CD4-positive, CD25-positive, alpha-beta regulatory T cell (primary cell): Measurements from ENCODE around the gene SNX10. TPM values are rescaled to one million over a fixed set of nuclear protein-coding genes. Genes with fewer than 3 reads are reported as not detected.
A peak's percentile ranks its signal among the peaks of the same experiment; 100 is the strongest.

Experiments
- ATAC-seq, 2 donors: fragments of 150-1000 bp; cut with Tn5 transposase; one replicate each; pipeline ENCODE4 v1.10.0; 2021; ENCODE audit warnings: low read depth in 2 of 2, moderate number of reproducible peaks in 2 of 2, moderate library complexity in 1 of 2
- DNase-seq, 3 donors: peaks; one replicate each; pipeline versions ENCODE4 v3.0.0 to v3.0.0-alpha.2; 2012 to 2022; ENCODE audit warnings: mixed read lengths in 1 of 3
- H3K27ac ChIP-seq: one replicate; pipeline ENCODE4 v1.7.0; 2013; ENCODE audit warnings: mild to moderate bottlenecking, low read length; ENCODE audit not compliant: insufficient read depth, poor library complexity, severe bottlenecking
- H3K27me3 ChIP-seq: one replicate; pipeline ENCODE4 v1.7.0; 2013; ENCODE audit warnings: low read length; ENCODE audit not compliant: control insufficient read depth, insufficient read depth
- H3K36me3 ChIP-seq: one replicate; pipeline ENCODE4 v1.7.0; 2013; ENCODE audit warnings: mild to moderate bottlenecking, low read length, moderate library complexity; ENCODE audit not compliant: control insufficient read depth, insufficient read depth
- H3K4me1 ChIP-seq: 2 replicates; pipeline ENCODE4 v1.7.0; 2013; ENCODE audit warnings: mild to moderate bottlenecking, low read length; ENCODE audit not compliant: insufficient read depth, control insufficient read depth, poor library complexity, severe bottlenecking
- H3K4me3 ChIP-seq: one replicate; pipeline ENCODE4 v1.7.0; 2013; ENCODE audit warnings: low read depth, mild to moderate bottlenecking, low read length, moderate library complexity
- H3K9me3 ChIP-seq, 2 experiments: 1 replicate in 1 of 2; 2 replicates in 1 of 2; pipeline ENCODE4 v1.7.0; 2013; ENCODE audit warnings: low read length in 2 of 2, mild to moderate bottlenecking in 1 of 2, moderate library complexity in 1 of 2; ENCODE audit not compliant: control insufficient read depth in 2 of 2
- H3K27ac Mint-ChIP-seq, 3 donors: one replicate each; pipeline ENCODE4 v1.8.0; 2020 to 2022; ENCODE audit warnings: mild to moderate bottlenecking in 3 of 3, mixed read lengths in 3 of 3, moderate library complexity in 2 of 3
- H3K27me3 Mint-ChIP-seq: one replicate; pipeline ENCODE4 v1.8.0; 2022; ENCODE audit warnings: mild to moderate bottlenecking, mixed read lengths
- H3K36me3 Mint-ChIP-seq: one replicate; pipeline ENCODE4 v1.8.0; 2020; ENCODE audit warnings: mixed read lengths
- H3K4me1 Mint-ChIP-seq, 4 donors: one replicate each; pipeline ENCODE4 v1.8.0; 2020 to 2022; ENCODE audit warnings: mixed read lengths in 4 of 4, mild to moderate bottlenecking in 1 of 4
- H3K4me3 Mint-ChIP-seq, 4 donors: one replicate each; pipeline ENCODE4 v1.8.0; 2020 to 2022; ENCODE audit warnings: mild to moderate bottlenecking in 4 of 4, mixed read lengths in 4 of 4, moderate library complexity in 3 of 4
- H3K9me3 Mint-ChIP-seq, 7 donors: one replicate each; pipeline ENCODE4 v1.8.0; 2020 to 2022; ENCODE audit warnings: mixed read lengths in 7 of 7, mild to moderate bottlenecking in 3 of 7, moderate library complexity in 2 of 7
- polyA plus RNA-seq, 4 donors: library from polyadenylated mRNA; unstranded; fragments of 300-500 nt; fragmentation: Illumina TruSeq; gene quantifications; one replicate each; pipeline ENCODE4 v1.2.3, GENCODE V29; 2021
- total RNA-seq: library from RNA; stranded (reverse); gene quantifications from one replicate; pipeline ENCODE4 v1.2.3, GENCODE V29; 2022

The SNX10 gene
- total and polyA plus RNA-seq, 5 donors from 2014 or later = 14.4 to 41.5 (median 27.9) TPM

DNA sequence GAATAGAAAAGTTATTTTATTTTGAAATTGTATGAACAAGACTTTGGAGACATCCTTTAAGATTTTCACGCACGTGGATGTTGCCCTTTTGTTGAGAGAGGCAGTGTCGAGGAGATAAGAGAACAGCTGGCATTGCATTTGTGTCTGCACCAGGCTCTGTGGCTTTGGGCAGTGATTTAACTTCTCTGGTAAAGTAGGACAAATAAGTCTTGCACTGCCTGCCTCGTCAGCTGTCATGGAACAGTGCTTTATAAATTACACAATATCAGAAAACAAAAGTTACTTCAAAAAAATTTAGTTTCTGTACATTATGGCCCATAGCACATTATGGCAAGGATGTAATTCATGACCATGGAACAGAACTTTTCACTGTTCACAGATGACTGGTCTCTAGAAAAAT lies 20.1 kb downstream of the SNX10 start:
- DNase-seq = no peak
- no peak for ATAC-seq
- Histone ChIP-seq H3K4me3 (no peak overlapping the region), H3K36me3 (peaks cover 8% of the 10 kb centered on the region), H3K27me3 (no peaks in the 10 kb centered on the region), H3K9me3 (no peaks in the 10 kb centered on the region), H3K4me1 (no peaks in the 10 kb centered on the region), H3K27ac (no peak overlapping the region)
- Mint-ChIP-seq H3K36me3 (peaks cover 17% of the 10 kb centered on the region), H3K4me1 (peaks cover 0 to 19% (median 7%) of the 10 kb centered on the region in 4 donors), H3K9me3 (no peaks in the 10 kb centered on the region), H3K4me3 (no peak overlapping the region), H3K27ac (peak overlapping the region in 1 of 3 donors; percentile 60), H3K27me3 (no peaks in the 10 kb centered on the region)

DNA sequence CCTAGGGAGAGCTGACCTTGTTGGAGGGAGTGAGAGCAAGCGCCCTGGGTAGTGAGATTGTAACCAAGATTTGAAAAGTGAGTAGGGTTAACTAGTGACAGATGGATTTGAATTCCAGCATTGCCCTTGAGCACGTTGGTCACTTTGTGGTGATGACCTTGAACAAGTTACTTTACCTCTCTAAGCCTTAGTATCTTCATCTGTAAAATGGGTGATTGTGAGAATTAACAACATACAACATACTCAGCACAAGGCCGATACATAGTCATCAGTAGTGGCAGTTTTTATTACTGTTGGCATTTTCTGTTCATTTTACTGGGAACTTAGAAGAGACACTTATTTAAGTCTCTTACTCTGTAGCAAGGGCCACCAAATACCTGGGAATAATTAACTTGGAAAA lies 25.5 kb downstream of the SNX10 start:
- no peaks in the 10 kb centered on the region for H3K27me3 Mint-ChIP-seq
- H3K9me3 ChIP-seq = no peaks in the 10 kb centered on the region
- H3K36me3 ChIP-seq = no peaks in the 10 kb centered on the region
- H3K4me1 ChIP-seq = no peaks in the 10 kb centered on the region
- no peak for ATAC-seq
- peak overlapping the region in 2 of 3 donors; percentile 47 to 48 for H3K27ac Mint-ChIP-seq
- no peaks in the 10 kb centered on the region for H3K9me3 Mint-ChIP-seq
- no peak overlapping the region for H3K4me3 Mint-ChIP-seq
- peaks cover 0 to 20% (median 19%) of the 10 kb centered on the region in 4 donors for H3K4me1 Mint-ChIP-seq
- no peaks in the 10 kb centered on the region for H3K27me3 ChIP-seq
- H3K36me3 Mint-ChIP-seq = peaks cover 7% of the 10 kb centered on the region
- H3K27ac ChIP-seq = no peak overlapping the region
- no peak for DNase-seq
- H3K4me3 ChIP-seq = no peak overlapping the region

DNA sequence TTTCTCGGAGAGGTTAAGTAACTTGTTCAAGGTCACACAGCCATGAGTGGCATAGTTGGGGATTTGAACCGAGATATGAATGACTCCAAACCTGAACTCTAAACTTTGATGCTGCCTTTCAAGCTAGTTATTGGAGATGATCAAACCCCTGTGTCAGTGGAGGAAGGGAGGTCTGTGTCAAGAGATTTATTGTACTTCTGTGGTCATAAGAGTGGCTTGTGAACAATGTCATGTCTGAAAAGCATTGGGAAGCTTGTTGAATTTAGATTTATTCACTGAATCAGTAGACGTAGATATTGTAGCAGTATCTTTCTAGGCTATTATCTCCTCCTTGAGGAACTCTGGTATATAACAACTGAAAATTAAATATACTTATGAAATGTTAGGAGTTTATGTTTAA lies 27.3 kb downstream of the SNX10 start:
- no peaks in the 10 kb centered on the region for H3K4me1 ChIP-seq
- H3K9me3 Mint-ChIP-seq = no peaks in the 10 kb centered on the region
- no peaks in the 10 kb centered on the region for H3K9me3 ChIP-seq
- no peaks in the 10 kb centered on the region for H3K36me3 ChIP-seq
- H3K27me3 ChIP-seq = no peaks in the 10 kb centered on the region
- DNase-seq (no peak), ATAC-seq (no peak)
- no peak overlapping the region for H3K27ac ChIP-seq
- H3K27me3 Mint-ChIP-seq = no peaks in the 10 kb centered on the region
- peaks cover 2 to 24% (median 19%) of the 10 kb centered on the region in 4 donors for H3K4me1 Mint-ChIP-seq
- no peak overlapping the region for H3K4me3 Mint-ChIP-seq
- H3K27ac Mint-ChIP-seq = peak overlapping the region in 2 of 3 donors; percentile 29 to 79
- no peak overlapping the region for H3K4me3 ChIP-seq
- H3K36me3 Mint-ChIP-seq = peaks cover 13% of the 10 kb centered on the region

DNA sequence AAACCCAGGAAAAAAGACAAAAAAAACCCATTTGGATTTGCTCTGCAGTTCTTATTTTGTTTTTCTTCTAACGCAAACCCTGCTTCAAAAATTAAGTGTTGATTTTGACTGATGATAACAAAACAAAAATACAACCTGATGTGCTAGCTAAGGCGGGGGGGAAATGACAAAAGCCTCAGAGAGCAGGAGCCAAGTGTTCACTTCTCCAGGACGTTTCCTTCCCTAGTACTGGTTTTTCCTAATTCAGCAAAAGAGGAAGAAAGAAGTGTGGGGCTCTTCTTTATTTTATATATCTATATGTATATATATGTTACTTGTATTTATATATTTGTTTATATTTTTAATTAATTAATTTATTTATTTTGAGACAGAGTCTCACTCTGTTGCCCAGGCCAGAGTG lies 28.0 kb downstream of the SNX10 start:
- Histone ChIP-seq H3K27me3 (no peaks in the 10 kb centered on the region), H3K4me3 (no peak overlapping the region), H3K4me1 (no peaks in the 10 kb centered on the region), H3K36me3 (no peaks in the 10 kb centered on the region), H3K27ac (no peak overlapping the region), H3K9me3 (no peaks in the 10 kb centered on the region)
- Mint-ChIP-seq H3K4me1 (peaks cover 4 to 22% (median 17%) of the 10 kb centered on the region in 4 donors), H3K36me3 (peaks cover 13% of the 10 kb centered on the region), H3K4me3 (no peak overlapping the region), H3K27ac (no peak overlapping the region), H3K27me3 (no peaks in the 10 kb centered on the region), H3K9me3 (no peaks in the 10 kb centered on the region)
- ATAC-seq = no peak
- DNase-seq = no peak

DNA sequence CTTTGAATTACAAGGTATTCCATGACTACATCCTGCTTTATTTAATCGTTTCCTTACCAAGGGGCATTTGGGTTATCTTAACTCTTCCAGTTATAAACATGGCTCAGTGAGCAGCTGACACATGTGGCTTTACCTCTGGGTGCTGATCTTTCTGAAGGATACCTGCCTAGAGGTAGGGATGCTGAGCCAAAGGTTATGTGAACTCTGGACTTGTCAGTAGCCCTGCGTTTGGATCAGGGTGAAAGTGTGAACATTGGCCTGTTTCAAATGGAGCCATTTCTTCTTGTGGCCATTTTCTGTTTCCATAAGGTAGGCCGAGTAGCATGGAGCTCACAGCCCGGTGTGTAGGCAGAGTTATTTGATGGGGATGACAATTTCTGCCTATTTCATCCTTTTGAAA lies 29.2 kb downstream of the SNX10 start:
- no peaks in the 10 kb centered on the region for H3K27me3 ChIP-seq
- ATAC-seq = no peak
- no peaks in the 10 kb centered on the region for H3K4me1 ChIP-seq
- Mint-ChIP-seq H3K9me3 (no peaks in the 10 kb centered on the region), H3K27ac (peak overlapping the region in 1 of 3 donors; percentile 54), H3K27me3 (no peaks in the 10 kb centered on the region), H3K36me3 (peaks cover 13% of the 10 kb centered on the region), H3K4me3 (no peak overlapping the region), H3K4me1 (peaks cover 4 to 22% (median 15%) of the 10 kb centered on the region in 4 donors)
- DNase-seq = no peak
- H3K27ac ChIP-seq = no peak overlapping the region
- H3K4me3 ChIP-seq = no peak overlapping the region
- no peaks in the 10 kb centered on the region for H3K36me3 ChIP-seq
- H3K9me3 ChIP-seq = no peaks in the 10 kb centered on the region

DNA sequence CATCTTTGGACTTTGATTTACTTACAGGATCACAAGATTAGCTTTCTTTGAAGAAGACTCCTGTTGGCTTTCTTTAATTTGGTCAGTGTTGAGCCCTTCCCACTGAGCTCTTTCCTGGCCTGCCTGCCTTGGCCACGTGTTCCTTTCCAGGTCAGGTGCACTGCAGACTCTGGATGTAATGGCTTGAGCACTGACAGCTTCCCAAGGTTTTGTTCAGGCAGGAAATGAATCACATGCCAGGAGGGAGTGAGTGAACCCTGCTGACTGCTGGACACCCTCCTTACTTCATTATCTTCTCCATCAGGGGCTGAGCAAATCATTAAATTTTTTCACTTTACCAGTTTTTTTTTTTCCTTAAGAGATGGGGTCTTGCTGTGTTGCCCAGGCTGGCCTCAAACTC lies 29.8 kb downstream of the SNX10 start:
- no peaks in the 10 kb centered on the region for H3K9me3 ChIP-seq
- no peaks in the 10 kb centered on the region for H3K36me3 ChIP-seq
- Mint-ChIP-seq H3K4me3 (no peak overlapping the region), H3K27me3 (no peaks in the 10 kb centered on the region), H3K4me1 (peaks cover 4 to 26% (median 15%) of the 10 kb centered on the region in 4 donors), H3K36me3 (peaks cover 13% of the 10 kb centered on the region), H3K9me3 (no peaks in the 10 kb centered on the region), H3K27ac (peak overlapping the region in 1 of 3 donors; percentile 32)
- H3K4me3 ChIP-seq = no peak overlapping the region
- no peaks in the 10 kb centered on the region for H3K4me1 ChIP-seq
- DNase-seq (no peak), ATAC-seq (no peak)
- H3K27me3 ChIP-seq = no peaks in the 10 kb centered on the region
- no peak overlapping the region for H3K27ac ChIP-seq

DNA sequence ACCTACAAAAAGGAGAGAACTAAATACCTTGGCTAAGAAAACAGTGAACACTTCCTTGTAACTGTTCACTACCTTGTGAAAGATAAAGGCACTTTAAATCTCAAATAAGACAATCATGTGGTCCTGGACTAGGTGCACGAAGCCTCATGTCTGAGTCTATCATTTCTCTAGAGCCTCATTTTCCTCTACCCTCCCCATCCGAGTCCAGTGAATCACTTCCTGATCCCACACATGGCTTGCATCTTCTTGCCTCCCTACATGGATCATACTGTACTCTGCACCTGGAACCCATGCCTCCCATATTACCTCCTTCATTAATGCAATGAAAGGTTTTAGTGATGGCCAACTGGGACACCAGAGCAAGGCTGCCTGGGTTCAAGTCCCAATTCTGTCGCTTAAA lies 34.5 kb downstream of the SNX10 start:
- Histone ChIP-seq H3K9me3 (no peaks in the 10 kb centered on the region), H3K27me3 (no peaks in the 10 kb centered on the region), H3K36me3 (peaks cover 2% of the 10 kb centered on the region), H3K4me1 (no peaks in the 10 kb centered on the region), H3K27ac (no peak overlapping the region), H3K4me3 (no peak overlapping the region)
- H3K4me3 Mint-ChIP-seq = no peak overlapping the region
- no peaks in the 10 kb centered on the region for H3K27me3 Mint-ChIP-seq
- DNase-seq (no peak), ATAC-seq (no peak)
- peaks cover 4 to 25% (median 24%) of the 10 kb centered on the region in 4 donors for H3K4me1 Mint-ChIP-seq
- H3K9me3 Mint-ChIP-seq = no peaks in the 10 kb centered on the region
- H3K36me3 Mint-ChIP-seq = peaks cover 26% of the 10 kb centered on the region
- no peak overlapping the region for H3K27ac Mint-ChIP-seq

DNA sequence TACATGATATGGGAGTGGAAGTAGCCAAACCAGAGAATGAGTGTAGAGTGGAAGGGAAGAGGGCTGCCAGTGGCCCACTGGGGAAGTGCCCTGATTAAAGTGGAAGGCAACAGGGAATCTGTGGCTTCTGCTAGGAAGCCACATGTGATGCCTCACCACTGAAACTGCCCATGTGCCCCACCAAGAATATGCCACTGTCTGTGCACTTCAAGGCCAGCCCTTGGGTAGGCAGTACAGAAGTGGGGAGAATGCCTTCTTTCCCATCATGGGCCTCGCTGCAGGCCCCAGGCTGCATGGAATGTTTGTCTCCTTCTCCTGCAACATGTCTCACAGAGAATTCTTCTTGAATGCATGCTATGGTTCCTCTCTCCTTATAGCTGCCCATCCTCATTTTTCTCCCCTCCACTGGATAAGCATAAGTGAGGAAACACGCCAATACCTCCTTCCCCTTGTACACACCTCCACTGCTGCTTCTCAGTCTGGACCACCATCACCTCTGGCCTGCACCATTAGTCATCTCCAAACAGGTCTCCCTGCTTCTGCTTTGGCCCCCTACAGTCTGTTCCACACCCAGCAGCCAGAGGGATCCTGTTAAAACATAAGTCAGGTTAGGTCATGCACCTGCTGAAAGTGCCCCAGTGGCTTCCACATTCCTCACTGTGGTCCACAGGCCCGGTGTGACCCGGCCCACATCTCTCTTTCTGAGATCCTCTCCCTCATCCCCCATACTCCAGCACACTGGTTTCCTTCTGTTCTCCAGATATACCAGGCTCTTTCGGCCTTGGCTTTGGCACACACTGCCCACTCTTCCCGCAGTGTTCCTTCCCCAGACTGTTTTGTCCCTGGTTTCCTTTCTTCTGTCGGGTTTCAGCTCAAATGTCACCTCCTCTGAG lies 37.1 kb downstream of the SNX10 start:
- no peaks in the 10 kb centered on the region for H3K9me3 ChIP-seq
- ATAC-seq (no peak), DNase-seq (no peak)
- H3K27ac ChIP-seq = no peak overlapping the region
- Mint-ChIP-seq H3K27ac (peak overlapping the region; percentile 53 to 79 (median 79)), H3K36me3 (peaks cover 24% of the 10 kb centered on the region), H3K9me3 (peaks cover 0 to 6% (median 0%) of the 10 kb centered on the region in 7 donors), H3K4me3 (no peak overlapping the region), H3K4me1 (peaks cover 12 to 37% (median 29%) of the 10 kb centered on the region in 4 donors), H3K27me3 (no peaks in the 10 kb centered on the region)
- peaks cover 2% of the 10 kb centered on the region for H3K36me3 ChIP-seq
- H3K27me3 ChIP-seq = no peaks in the 10 kb centered on the region
- no peak overlapping the region for H3K4me3 ChIP-seq
- H3K4me1 ChIP-seq = no peaks in the 10 kb centered on the region
